ENCODE data around the gene HOXD3. TPM values are rescaled to one million over a fixed set of nuclear protein-coding genes. Genes with fewer than 3 reads are reported as not detected.
A peak's percentile ranks its signal among the peaks of the same experiment; 100 is the strongest.

The HOXD3 gene
- total RNA-seq, 2 donors from 2014 or later = 1.2 to 3.9 TPM

DNA sequence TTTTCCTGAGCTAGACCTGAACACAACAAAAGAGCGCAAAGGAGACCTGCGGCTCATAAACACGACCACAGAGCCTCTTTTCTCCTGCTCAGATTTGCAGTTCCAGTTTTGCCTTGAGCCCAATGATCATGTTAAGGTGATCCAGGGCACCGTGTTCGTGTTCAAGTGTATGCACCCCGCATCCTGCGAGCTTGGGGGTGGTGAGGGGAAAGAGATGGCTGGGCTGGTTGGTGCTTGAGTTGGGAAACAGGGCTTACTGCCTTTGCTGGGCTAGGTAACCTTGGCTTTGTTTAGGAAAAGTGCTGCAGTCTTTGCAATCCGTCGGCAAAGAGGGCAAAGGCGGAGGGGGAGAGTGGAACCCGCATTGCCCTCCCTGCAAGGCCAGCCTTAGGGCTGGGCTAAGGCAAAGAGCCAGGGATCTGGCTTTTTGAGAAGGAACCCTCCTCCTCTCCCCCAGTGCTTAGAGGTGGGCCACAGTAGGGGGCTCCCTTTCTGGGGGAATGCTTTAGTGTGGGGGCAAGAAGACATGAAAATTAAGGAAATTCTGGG is 39.2 kb upstream of the HOXD3 start:
- Histone ChIP-seq H3K4me3 (no peak overlapping the region), H3K27ac (peak overlapping the region in 1 of 2 donors; percentile 34), H3K9me3 (no peaks in the 10 kb centered on the region), H3K4me1 (ENCODE audit: control insufficient read depth in 1 of 2, low read depth in 2 of 2) (peaks cover 2 to 18% of the 10 kb centered on the region in 2 donors), H3K27me3 (replicated peaks; ENCODE audit: insufficient read depth) (peaks cover 73% of the 10 kb centered on the region), H3K36me3 (no peaks in the 10 kb centered on the region)
- DNase-seq (ENCODE audit: low spot score) (no peak), ATAC-seq (ENCODE audit: insufficient number of reproducible peaks, low FRiP score, low read depth) (no peak)
- TF ChIP-seq CTCF (IDR thresholded peaks at IDR 0.05) = no peak

- Histone ChIP-seq H3K4me1 (ENCODE audit: control insufficient read depth in 1 of 2, low read depth in 2 of 2) (peaks cover 7 to 24% of the 10 kb centered on the region in 2 donors), H3K4me3 (no peak overlapping the region), H3K27ac (no peak overlapping the region), H3K9me3 (no peaks in the 10 kb centered on the region), H3K36me3 (no peaks in the 10 kb centered on the region), H3K27me3 (replicated peaks; ENCODE audit: insufficient read depth) (peaks cover 70% of the 10 kb centered on the region)
- ATAC-seq (ENCODE audit: insufficient number of reproducible peaks, low FRiP score, low read depth) (no peak), DNase-seq (ENCODE audit: low spot score) (no peak)
- no peak for TF ChIP-seq CTCF (IDR thresholded peaks at IDR 0.05)
These were observed 38.3 kb upstream of the HOXD3 start for GRCh38 chr2:176118601-176119339.

- no peak overlapping the region for H3K27ac ChIP-seq
- DNase-seq (ENCODE audit: low spot score) = no peak
- no peak for ATAC-seq (ENCODE audit: insufficient number of reproducible peaks, low FRiP score, low read depth)
- H3K36me3 ChIP-seq = no peaks in the 10 kb centered on the region
- H3K4me1 ChIP-seq (ENCODE audit: control insufficient read depth in 1 of 2, low read depth in 2 of 2) = peaks cover 7 to 24% of the 10 kb centered on the region in 2 donors
- no peak for TF ChIP-seq CTCF (IDR thresholded peaks at IDR 0.05)
- peaks cover 62% of the 10 kb centered on the region for H3K27me3 ChIP-seq (replicated peaks; ENCODE audit: insufficient read depth)
- H3K4me3 ChIP-seq = no peak overlapping the region
- H3K9me3 ChIP-seq = no peaks in the 10 kb centered on the region
These were observed 36.5 kb upstream of the HOXD3 start for GRCh38 chr2:176120364-176121189.

DNA sequence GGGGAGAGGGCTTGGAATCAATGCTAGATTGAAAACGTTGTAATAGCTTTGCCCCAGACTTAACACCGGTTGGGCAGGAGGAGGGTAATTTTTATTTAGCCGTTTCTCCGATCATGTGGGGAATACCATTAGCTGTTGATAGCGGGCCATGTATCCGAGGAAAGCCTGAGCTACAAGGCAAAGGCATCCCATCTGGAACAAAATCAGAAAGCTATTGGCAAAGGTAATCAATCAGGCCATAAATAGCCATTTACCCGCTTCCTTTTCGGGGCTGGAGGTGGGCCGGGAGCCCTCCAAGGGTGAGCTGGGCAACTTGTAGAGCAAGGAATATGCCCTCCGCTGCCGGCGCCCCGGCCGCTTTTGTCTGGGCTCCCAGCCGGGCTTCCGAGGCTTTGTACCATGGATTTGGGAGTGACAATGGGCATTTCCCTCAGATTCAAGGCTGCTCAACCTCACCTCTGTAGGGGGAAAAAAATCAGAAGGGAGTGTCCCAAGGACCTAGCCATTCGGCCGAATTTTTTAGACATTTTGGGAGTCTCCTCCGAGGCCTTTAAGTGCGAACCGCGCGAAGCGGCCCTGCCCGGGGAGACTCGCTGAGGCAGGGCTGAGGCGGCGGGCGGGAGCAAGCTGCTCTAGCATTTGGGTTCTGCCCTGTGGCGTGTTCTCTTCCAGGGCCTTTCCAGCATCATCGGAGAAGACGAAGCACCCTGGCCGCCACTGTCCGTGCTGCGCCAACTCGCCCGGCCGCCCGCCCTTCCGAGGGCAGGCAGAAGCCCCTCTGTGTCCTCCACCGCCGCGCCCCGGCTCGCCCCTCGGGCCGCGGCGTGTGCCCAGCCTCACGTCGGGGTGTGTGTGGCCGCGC is 35.7 kb upstream of the HOXD3 start:
- H3K4me3 ChIP-seq = peak overlapping the region; percentile 72
- H3K9me3 ChIP-seq = no peaks in the 10 kb centered on the region
- H3K4me1 ChIP-seq (ENCODE audit: control insufficient read depth in 1 of 2, low read depth in 2 of 2) = peaks cover 7 to 20% of the 10 kb centered on the region in 2 donors
- H3K27ac ChIP-seq = no peak overlapping the region
- DNase-seq (ENCODE audit: low spot score) (no peak), ATAC-seq (ENCODE audit: insufficient number of reproducible peaks, low FRiP score, low read depth) (no peak)
- no peak for TF ChIP-seq CTCF (IDR thresholded peaks at IDR 0.05)
- no peaks in the 10 kb centered on the region for H3K36me3 ChIP-seq
- peaks cover 54% of the 10 kb centered on the region for H3K27me3 ChIP-seq (replicated peaks; ENCODE audit: insufficient read depth)
